SH-SY5Y (cell line): ENCODE measurements around the gene RAPGEF1.

Experiments used
- GATA2 ChIP-seq: IDR thresholded peaks from 2 replicates; pipeline ENCODE4 v1.6.1; 2011; ENCODE audit warnings: mild to moderate bottlenecking, low read depth, low read length
- GATA3 ChIP-seq: IDR thresholded peaks from 2 replicates; pipeline ENCODE4 v1.6.1; 2011; ENCODE audit warnings: low read depth, mild to moderate bottlenecking, low read length, moderate library complexity

DNA sequence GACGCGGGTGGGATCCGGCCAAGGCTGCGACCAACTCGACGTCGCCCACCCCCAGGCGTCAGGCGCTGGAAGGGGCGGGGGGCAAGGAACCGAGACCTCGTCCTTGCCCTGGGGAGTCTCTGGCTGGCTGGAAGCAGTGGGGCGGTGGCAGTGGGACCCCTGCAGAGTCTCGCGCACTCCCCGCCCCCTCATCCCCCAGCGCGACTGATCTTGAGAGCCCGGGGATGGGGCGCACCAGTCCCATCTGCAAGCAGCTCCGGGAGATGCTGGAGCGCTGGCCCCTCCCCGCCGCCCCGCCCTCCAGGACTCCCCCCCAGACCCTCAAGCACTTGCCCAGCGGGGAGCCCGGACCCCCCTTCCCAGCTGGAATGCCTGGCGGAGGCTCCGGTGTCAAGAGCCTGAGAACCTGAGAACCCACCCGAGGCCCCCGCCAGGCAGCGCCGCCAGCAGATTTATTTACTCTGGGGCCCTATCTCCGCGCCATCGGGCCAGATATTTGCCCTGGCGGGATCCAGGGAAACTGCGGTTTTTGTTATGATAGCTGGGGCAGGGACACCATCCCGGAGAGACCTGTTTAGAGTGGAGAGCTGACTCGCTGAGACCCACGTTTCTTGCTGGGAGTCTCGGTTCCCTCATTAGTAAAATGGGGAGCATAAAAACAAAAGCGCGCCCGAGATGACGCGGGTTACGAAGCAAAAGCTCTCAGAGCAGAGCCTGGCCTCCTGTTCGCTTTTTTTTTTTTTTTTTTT lies 193.4 kb downstream of the RAPGEF1 start:
- TF ChIP-seq GATA2 (peak; percentile 88), GATA3 (no peak; the same call in 1 of the 2 replicates)
